ENCODE measurements around the gene ARHGAP24.

GRCh38 chr4:86032476-86033022, 557.6 kb downstream of the ARHGAP24 start:
- TF ChIP-seq, protein P1, sequence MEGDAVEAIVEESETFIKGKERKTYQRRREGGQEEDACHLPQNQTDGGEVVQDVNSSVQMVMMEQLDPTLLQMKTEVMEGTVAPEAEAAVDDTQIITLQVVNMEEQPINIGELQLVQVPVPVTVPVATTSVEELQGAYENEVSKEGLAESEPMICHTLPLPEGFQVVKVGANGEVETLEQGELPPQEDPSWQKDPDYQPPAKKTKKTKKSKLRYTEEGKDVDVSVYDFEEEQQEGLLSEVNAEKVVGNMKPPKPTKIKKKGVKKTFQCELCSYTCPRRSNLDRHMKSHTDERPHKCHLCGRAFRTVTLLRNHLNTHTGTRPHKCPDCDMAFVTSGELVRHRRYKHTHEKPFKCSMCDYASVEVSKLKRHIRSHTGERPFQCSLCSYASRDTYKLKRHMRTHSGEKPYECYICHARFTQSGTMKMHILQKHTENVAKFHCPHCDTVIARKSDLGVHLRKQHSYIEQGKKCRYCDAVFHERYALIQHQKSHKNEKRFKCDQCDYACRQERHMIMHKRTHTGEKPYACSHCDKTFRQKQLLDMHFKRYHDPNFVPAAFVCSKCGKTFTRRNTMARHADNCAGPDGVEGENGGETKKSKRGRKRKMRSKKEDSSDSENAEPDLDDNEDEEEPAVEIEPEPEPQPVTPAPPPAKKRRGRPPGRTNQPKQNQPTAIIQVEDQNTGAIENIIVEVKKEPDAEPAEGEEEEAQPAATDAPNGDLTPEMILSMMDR (IDR thresholded peaks at IDR 0.05): no peak
- TF ChIP-seq POLR2AphosphoS5 (IDR thresholded peaks at IDR 0.05; ENCODE audit: low read depth, low read length) (no peak), TCF7L2 (IDR thresholded peaks at IDR 0.05; ENCODE audit: low read depth, low read length) (no peak), SIN3A (IDR thresholded peaks at IDR 0.05; ENCODE audit: borderline replicate concordance, insufficient read depth, low read depth, low read length) (no peak)
- TF ChIP-seq, protein P2, sequence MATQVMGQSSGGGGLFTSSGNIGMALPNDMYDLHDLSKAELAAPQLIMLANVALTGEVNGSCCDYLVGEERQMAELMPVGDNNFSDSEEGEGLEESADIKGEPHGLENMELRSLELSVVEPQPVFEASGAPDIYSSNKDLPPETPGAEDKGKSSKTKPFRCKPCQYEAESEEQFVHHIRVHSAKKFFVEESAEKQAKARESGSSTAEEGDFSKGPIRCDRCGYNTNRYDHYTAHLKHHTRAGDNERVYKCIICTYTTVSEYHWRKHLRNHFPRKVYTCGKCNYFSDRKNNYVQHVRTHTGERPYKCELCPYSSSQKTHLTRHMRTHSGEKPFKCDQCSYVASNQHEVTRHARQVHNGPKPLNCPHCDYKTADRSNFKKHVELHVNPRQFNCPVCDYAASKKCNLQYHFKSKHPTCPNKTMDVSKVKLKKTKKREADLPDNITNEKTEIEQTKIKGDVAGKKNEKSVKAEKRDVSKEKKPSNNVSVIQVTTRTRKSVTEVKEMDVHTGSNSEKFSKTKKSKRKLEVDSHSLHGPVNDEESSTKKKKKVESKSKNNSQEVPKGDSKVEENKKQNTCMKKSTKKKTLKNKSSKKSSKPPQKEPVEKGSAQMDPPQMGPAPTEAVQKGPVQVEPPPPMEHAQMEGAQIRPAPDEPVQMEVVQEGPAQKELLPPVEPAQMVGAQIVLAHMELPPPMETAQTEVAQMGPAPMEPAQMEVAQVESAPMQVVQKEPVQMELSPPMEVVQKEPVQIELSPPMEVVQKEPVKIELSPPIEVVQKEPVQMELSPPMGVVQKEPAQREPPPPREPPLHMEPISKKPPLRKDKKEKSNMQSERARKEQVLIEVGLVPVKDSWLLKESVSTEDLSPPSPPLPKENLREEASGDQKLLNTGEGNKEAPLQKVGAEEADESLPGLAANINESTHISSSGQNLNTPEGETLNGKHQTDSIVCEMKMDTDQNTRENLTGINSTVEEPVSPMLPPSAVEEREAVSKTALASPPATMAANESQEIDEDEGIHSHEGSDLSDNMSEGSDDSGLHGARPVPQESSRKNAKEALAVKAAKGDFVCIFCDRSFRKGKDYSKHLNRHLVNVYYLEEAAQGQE (IDR thresholded peaks at IDR 0.05; ENCODE audit: insufficient read depth in 1 of 2, low read depth in 2 of 2, low read length in 1 of 2): no peak
